COLO668 (cell line): ENCODE measurements around the gene IQGAP2.
"Not testable (repeated sequence)": the region's sequence is repeated elsewhere in the genome, so short reads cannot be mapped to it uniquely, and the experiment has no call there.

Source experiments
- DNase-seq: peaks from one replicate; lab custom pipeline; 2025; ENCODE audit not compliant: unreplicated experiment; lab: John Stamatoyannopoulos, UW

IQGAP2 gene, protein sequence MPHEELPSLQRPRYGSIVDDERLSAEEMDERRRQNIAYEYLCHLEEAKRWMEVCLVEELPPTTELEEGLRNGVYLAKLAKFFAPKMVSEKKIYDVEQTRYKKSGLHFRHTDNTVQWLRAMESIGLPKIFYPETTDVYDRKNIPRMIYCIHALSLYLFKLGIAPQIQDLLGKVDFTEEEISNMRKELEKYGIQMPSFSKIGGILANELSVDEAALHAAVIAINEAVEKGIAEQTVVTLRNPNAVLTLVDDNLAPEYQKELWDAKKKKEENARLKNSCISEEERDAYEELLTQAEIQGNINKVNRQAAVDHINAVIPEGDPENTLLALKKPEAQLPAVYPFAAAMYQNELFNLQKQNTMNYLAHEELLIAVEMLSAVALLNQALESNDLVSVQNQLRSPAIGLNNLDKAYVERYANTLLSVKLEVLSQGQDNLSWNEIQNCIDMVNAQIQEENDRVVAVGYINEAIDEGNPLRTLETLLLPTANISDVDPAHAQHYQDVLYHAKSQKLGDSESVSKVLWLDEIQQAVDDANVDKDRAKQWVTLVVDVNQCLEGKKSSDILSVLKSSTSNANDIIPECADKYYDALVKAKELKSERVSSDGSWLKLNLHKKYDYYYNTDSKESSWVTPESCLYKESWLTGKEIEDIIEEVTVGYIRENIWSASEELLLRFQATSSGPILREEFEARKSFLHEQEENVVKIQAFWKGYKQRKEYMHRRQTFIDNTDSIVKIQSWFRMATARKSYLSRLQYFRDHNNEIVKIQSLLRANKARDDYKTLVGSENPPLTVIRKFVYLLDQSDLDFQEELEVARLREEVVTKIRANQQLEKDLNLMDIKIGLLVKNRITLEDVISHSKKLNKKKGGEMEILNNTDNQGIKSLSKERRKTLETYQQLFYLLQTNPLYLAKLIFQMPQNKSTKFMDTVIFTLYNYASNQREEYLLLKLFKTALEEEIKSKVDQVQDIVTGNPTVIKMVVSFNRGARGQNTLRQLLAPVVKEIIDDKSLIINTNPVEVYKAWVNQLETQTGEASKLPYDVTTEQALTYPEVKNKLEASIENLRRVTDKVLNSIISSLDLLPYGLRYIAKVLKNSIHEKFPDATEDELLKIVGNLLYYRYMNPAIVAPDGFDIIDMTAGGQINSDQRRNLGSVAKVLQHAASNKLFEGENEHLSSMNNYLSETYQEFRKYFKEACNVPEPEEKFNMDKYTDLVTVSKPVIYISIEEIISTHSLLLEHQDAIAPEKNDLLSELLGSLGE (N-terminal part only)

DNA sequence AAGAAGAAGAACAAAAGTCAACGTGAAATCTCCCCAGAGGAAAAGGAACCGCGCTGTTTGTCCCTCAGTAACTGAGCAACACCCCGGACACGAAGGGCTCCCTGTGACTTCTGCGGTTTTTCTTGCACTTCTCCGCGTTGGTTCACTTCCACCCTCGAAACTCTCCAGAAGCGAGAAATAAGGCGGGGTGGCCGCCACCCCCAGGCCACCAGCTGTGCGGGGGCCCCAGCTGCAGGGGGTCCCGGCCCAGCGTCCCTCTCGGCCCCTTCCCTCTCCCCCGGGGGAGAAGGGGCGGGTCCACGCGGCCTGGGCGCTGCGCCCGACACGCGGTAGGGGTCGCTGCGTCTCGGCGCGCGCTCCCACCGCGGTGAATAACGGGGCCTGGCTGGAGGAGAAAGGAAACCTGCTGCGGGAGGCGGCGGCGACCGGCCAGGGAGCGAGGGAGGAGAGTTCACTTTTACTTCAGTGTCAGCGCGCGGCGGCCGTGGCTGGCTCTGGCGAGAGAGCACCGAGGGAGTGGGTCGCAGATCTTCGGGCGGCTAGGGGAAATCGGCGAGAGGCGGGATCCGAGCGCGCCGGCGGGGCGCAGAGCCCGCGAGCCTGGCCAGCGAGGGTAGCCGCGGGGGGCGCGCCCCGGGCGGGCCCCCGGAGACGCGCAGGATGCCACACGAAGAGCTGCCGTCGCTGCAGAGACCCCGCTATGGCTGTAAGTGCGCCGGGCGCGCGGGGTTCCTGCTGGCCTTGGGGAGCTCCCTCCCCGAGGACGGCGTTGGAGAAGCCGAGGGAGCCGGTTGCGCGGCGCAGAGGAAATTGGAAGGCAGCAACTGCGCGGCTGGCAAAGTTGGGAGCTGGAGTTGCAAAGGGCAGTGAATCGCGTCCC, at the start of gene IQGAP2:
IQGAP2 (plus strand) TSS at position 400 of the 880 bp plus-strand sequence; CDS start at position 661, 261 bp downstream.
- peak; percentile 28 for DNase-seq

DNA sequence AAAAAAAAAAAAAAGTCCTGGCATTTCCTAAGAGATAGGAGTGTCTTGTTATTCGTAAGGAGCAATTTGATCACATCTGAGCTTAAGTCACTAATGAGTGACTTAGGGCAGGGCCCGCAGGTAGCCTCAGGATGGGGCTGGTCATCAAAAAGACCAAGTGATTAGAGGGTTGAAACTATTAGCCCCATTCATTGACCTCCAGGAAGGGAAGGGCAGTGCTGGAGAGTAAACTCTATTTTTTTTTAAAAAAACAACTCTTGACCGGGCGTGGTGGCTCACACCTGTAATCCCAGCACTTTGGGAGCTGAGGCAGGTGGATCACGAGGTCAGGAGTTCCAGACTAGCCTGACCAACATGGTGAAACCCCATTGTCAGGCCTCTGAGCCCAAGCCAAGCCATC, 46.2 kb upstream of the IQGAP2 start:
- no peak for DNase-seq

DNA sequence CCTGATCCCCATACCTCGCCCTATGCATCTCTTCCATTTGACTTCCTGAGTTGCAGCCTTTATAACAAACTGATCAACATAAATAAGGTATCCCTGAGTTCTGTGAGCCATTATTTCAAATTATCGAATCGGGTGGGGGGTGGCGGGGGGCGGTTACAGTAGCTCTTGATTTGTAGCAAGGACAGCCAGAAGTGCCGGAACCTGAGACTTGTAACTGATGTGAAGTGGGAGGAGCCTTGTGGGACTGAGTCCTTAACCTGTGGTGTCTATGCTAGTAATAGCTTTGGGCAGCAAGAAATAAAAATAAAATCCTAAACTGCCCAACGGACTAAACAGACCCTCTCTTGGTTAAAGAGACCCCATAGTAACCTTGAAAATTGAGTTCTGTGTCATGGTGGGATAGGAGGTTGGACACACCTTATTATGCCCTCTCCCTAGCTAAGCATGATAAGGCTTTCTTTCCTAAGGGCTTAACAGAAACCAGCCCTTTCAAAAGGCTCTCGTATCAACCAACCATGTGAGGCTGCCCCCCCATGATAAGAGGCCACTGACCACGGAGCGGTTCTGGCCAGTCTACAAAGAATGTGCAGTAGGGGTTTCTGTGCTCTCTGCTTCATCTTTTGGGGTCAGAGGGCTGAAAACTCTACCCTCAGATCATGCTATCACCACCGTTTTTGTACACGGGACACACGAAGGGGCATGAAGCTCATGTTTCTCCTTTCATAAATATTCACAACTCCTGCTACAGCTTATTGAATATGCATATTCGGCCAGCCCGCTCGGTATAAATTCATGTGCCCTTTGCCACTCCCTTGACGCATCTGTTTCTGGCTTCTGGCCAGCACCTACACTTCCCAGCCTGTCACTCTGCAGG, 39.5 kb upstream of the IQGAP2 start:
- DNase-seq, result no peak

DNA sequence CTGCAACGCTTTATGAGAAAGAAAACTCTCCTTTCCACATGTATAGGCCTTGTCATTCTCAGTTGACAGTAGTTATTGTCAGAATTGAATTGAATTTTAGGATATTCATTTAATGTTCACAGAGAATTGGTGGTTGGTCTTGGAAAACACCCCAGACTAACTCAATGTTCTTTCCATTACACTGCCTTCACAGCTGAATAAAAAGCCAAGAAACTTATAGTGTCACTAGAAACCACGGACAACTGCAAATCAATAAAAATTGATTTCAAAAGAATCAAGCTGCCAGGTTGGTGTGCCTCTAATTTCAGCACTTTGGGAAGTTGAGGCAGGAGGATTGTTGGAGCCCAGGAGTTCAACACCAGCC, 38.9 kb upstream of the IQGAP2 start:
- DNase-seq, result no peak

DNA sequence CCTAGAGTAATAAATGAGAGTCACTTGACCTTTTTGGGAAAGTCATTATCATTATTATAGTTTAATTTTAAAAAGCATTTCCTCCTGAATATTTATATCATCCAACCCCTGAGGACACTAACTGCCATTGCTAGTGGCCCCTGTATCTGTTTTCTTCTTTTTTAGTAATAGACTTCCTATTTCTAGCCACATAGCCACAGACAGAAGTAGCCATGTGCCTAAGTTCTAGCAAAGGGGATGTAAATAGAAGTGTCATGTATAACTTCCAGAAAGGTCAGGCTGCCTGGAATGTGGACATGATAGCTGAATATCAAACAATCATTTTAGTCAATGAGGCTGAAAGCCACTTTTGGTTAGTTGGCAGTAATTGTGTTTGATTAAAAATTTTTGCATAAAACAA, 37.5 kb upstream of the IQGAP2 start:
- DNase-seq, result no peak

DNA sequence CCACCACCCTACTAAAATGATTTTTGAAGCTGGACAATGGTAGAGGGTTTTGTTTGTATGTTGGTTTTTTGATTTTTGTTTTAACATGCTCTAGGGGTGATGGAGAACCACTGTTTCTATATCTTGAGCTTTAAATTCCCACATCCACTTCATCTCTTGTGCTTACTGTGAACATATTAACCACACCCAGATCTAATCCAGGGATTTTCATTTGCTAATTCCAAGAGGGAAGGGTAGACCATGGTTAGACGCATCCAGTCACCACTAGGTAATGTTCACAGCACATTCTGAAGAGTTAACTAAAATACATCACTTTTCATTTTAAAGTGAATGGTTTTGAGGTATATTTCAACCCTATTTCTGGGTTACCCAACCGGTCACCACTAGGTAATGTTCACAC, 36.5 kb upstream of the IQGAP2 start:
- no peak for DNase-seq

DNA sequence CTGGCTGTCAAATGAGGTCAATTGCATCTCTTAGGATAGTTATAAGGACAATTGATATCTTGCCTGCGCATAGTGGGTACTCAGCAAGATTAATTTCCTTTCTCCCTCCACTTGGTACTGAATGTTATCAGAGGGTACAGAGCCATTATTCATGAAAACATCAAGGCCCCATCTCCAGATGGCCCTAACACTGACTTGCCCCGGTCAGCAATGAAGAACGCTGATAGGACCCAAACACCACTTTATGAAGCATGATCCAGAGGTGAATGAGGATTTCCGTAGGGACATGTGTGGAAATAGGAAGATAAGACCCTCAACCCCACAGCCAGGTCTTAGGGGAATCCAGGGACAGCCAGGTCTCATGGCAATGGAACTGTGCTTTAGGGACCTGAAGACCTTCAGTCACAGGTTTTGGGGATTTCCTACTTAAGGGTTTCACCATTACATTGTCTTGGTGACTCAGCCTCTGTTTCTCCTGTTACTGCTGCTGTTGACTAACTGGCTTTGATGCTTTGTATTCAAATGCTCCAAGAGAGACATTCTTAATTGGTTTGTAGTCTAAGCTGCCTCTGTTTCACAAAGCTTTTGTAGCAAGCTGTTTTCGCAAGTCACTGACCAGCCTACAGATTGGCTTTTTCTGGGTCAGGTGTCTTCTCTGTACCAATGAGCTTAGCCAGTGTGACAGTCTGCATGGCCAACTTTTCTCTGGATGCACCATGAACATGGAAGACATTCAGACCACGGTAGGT, 35.3 kb upstream of the IQGAP2 start:
- DNase-seq, result no peak

DNA sequence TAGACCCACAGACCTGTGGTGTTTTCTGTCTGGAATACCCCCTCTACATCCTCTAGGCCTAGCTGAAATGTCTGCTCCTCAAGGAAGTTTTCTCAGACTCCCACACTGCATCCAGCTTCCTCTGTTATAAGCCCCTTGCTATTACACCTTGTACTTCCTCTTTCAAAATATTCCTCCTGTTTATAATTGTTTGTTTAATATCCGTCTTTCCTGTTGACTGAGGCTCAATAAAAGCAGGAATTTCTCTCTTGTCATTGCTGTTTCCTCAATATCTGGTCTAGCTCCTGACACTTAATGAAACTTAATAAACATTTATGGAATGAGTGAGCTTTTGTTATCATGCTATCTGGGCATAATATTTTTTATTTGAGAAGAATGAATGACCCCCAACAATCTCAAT, 34.1 kb upstream of the IQGAP2 start:
- no peak for DNase-seq

DNA sequence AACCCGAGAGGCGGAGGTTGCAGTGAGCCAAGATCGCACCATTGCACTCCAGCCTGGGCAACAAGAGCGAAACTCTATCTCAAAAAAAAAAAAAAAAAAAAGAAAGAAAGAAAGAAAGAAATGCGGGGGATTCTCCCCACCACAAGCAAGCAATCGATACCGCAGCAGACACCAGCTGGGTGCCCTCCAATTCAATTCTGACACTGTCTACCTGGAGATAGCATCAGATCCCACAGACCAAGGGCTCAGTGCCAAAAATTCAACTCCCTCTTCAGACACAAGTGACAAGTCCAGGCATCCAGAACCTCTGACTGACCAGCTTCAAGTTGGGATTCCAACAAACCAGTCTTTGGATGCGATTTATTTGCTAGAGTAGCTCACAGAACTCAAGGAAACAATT, 33.4 kb upstream of the IQGAP2 start:
- not testable (repeated sequence) for DNase-seq

DNA sequence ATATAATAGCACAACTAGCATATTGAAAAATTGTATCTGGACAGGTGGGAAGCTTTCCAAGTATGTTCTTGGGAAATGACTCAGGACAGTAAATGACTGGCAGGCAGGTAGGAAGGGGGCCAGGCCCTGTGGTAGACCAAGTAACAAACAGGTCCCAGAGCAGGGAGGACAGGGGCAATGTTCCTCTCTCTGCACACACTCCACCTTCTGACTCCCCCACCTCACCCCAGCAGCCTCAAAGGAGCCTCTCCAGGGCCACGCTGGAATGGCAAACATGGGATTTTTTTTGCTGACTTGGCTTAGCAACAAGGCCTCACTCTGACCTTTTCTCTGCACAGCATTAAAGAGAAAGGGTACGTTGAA, 31.1 kb upstream of the IQGAP2 start:
- DNase-seq, result no peak

DNA sequence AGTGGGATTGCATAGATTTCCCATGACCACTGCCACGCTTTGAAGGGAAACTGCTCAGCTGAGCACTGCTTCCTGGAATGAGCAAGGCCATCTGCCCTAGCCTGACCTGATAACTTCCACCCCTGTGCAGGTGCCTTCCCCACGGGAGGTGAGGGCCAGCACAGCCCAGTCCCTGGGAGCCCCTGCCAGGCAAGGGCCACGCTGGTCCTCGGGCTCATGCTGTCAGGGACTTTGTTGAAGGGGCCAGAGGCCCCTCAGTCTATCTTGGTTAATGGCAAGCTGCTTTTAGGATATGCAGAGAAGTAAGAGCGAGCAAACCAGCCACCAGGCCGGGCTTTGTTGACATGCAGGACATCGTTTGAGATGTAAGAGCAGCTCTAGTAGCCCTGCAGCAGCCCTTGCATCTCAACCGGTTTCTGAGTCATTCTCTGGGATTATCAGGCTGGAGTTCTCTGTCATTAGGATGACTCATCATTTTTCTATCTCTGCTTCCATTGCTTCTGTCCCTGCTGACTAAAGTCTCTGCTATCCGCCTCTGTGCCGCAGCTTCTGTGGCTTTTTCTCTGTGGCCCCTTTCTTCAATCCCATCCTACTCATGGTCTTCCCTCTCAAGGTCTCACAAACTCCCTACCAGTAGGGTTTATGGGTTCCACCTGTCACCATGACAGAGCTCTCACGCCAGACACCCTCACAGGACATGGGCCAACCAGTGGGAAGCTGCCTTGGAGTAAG, 30.6 kb upstream of the IQGAP2 start:
- no peak for DNase-seq

DNA sequence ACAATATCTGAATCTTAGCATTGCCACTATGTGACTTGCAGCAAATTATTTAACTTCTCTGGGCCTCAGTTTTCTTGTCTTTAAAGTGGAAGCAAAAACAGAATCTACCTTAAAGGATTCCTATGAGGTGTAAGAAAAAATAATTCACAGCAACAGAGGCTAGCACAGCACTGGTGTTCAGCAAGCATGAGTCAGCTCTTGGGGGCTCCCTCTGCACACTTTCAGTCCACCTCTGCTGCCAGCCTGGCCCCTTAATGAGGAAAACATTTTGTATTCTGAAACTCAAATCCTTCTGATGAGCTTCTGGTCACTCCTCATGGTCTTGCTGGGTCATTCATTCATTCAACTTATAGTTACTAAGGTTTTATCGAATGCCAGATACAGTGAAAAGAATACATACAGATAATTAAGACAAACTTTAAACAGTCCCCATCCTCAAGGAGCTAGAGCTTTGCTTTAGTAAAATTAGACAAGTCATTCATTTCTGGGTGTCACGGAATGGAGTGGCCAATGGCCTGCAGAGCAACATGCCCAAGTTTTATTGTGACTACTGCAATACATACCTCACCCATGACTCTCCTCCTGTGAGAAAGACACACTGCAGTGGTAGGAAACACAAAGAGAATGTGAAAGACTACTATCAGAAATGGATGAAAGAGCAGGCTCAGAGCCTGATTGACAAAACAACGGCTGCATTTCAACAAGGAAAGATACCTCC, 26.8 kb upstream of the IQGAP2 start:
- DNase-seq, result no peak

DNA sequence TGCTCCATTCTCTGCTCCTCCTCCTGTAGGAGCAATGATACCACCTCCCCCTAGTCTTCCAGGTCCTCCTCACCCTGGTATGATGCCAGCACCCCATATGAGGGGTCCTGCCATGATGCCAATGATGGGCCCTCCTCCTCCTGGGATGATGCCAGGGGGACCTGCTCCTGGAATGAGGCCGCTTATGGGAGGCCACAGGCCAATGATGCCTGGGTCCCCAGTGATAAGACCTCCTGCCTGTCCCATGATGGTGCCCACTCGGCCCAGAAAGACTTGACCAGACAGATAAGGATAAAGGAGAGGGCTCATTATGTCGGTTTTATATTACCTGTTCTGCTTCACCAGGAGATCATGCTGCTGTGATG, 26.2 kb upstream of the IQGAP2 start:
- DNase-seq, result no peak

DNA sequence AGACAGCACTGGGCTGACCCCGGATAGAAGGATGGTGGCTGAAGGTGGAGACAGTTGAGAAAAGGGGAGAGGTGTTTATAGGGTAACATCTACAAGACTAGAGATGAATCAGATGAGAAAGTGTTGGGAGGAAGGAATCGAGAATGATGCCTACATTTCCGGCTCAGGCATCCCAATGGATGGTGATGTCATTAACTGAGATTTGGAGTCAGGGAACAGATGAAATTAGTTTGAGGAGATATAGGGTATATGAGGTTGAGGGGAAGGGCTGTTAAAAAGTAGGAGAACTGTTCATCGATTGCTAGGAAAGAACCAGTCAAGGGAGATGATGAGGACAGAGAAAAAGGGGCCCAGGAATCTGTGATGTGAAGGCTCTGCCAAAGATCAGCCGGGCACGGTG, 24.7 kb upstream of the IQGAP2 start:
- DNase-seq, result no peak

DNA sequence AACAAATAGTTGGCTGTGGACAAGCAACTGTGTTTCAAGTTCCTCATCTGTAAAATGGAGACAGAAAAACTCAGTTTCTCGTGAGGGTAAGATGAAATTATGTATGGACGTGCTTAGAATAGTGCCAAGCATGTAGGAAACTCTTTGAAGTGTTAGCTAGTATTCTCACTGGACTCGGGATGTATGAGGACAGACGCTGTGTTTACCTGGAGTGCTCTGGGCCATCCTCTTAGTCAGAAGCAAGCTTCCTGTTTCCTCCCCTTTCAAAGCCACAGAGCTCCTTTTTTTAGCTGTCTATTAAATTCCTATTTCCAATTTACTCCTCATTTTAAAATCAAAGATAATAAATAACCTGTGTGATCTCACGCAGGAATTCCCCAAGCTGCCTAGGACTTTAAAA, 23.8 kb upstream of the IQGAP2 start:
- no peak for DNase-seq

DNA sequence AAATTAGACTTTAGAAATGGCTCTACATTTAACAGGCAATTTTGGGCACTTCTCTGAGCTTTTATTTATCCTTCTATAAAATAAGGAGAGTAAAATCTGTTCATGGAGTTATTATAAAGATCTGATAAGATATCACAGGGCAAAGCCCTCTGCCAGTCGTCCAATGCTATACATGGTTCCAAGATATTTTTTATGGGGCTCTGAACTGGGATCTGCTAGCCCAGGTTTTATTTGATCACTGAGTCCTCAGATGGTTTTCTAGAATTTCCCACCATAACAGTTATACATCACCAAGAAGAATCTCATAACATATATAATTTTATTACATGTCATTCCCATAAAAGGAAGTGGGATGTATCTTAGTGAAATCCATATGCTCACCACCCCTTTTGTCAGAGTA, 23.2 kb upstream of the IQGAP2 start:
- DNase-seq, result no peak

DNA sequence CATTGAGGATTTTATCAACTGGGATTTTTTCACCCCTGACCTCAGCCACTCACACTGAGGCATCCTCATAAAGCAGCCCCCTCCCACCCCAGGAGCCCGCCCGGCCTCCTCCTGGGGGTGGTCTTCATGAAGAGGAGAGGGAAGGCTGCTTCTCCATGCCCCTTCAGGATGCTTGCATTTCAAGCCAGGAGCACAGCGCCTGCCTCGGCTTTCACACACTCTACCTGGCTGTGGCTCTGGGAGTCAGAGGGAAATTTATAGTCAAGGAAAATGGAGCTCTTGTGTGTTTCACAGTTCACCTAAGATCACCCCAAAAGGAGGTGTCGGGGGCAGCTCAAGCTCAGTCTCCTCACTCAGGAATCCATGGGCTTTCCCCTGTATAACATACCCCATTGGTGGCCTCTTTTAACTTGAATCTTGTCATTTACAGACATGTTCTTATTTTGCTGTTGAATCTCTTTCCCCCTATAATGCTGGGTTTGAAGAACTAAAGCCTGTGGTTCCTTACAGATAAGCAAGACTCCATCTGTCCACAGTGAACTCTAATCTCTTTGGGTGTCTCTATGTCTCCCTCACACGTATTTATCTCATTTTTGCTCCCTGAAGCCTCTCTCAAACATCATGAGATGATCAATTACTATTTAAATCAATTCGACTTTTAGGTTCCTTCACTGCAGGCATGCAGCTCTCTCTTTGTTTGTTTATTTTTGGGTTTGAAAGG, 22.6 kb upstream of the IQGAP2 start:
- no peak for DNase-seq
